ENCODE results near the gene CFDP1. TPM values are rescaled to one million over a fixed set of nuclear protein-coding genes. Genes with fewer than 3 reads are reported as not detected.
A peak's percentile ranks its signal among the peaks of the same experiment; 100 is the strongest.

The CFDP1 gene
- total and polyA plus RNA-seq, 4 donors = 44.8 to 105 (median 64.1) TPM

- ATAC-seq (ENCODE audit: insufficient read depth, low FRiP score) = no peak
- no peaks in the 10 kb centered on the region for H3K9me3 ChIP-seq (ENCODE audit: control insufficient read depth in 4 of 4, insufficient read depth in 3 of 4, low read length in 3 of 4)
- no peak overlapping the region for H3K27ac ChIP-seq (ENCODE audit: low read depth in 1 of 2, low read length in 1 of 2)
- 40 to 41% methylated on average over 3 of the region's 3 CpGs for WGBS, 2 donors
- H3K27me3 ChIP-seq (ENCODE audit: control insufficient read depth in 3 of 3, insufficient read depth in 3 of 3, low read length in 2 of 3) = no peaks in the 10 kb centered on the region
- H3K4me3 ChIP-seq = no peak overlapping the region
- H3K36me3 ChIP-seq (ENCODE audit: control insufficient read depth in 4 of 4, insufficient read depth in 4 of 4, low read length in 4 of 4) = peaks cover 0 to 13% (median 4%) of the 10 kb centered on the region in 4 donors
- peak; percentile 34 for TF ChIP-seq CTCF (IDR thresholded peaks at IDR 0.05; ENCODE audit: control extremely low read depth, extremely low read depth)
- H3K9ac ChIP-seq (ENCODE audit: insufficient read depth in 1 of 2, low read length in 2 of 2) = no peak overlapping the region
- peaks cover 0 to 9% (median 0%) of the 10 kb centered on the region in 5 donors for H3K4me1 ChIP-seq (ENCODE audit: control insufficient read depth in 5 of 5, insufficient read depth in 5 of 5, low read length in 5 of 5)
- peak in 2 of 3 donors; percentile 63 to 69 for DNase-seq
Measured at GRCh38 chr16:75402821-75403475, 30.4 kb downstream of the CFDP1 start.

GRCh38 chr16:75402159-75402820 is 31.0 kb downstream of the CFDP1 start:
- 38 to 66% methylated on average over 2 of the region's 2 CpGs for WGBS, 2 donors
- Histone ChIP-seq H3K9ac (ENCODE audit: insufficient read depth in 1 of 2, low read length in 2 of 2) (no peak overlapping the region), H3K4me1 (ENCODE audit: control insufficient read depth in 5 of 5, insufficient read depth in 5 of 5, low read length in 5 of 5) (peaks cover 0 to 10% (median 0%) of the 10 kb centered on the region in 5 donors), H3K4me3 (no peak overlapping the region), H3K27ac (ENCODE audit: low read depth in 1 of 2, low read length in 1 of 2) (peak overlapping the region in 1 of 2 donors; percentile 69), H3K9me3 (ENCODE audit: control insufficient read depth in 4 of 4, insufficient read depth in 3 of 4, low read length in 3 of 4) (no peaks in the 10 kb centered on the region), H3K27me3 (ENCODE audit: control insufficient read depth in 3 of 3, insufficient read depth in 3 of 3, low read length in 2 of 3) (no peaks in the 10 kb centered on the region), H3K36me3 (ENCODE audit: control insufficient read depth in 4 of 4, insufficient read depth in 4 of 4, low read length in 4 of 4) (peaks cover 0 to 11% (median 1%) of the 10 kb centered on the region in 4 donors)
- DNase-seq (peak in 1 of 3 donors; percentile 36), ATAC-seq (ENCODE audit: insufficient read depth, low FRiP score) (no peak)
- no peak for TF ChIP-seq CTCF (IDR thresholded peaks at IDR 0.05; ENCODE audit: control extremely low read depth, extremely low read depth)

DNA sequence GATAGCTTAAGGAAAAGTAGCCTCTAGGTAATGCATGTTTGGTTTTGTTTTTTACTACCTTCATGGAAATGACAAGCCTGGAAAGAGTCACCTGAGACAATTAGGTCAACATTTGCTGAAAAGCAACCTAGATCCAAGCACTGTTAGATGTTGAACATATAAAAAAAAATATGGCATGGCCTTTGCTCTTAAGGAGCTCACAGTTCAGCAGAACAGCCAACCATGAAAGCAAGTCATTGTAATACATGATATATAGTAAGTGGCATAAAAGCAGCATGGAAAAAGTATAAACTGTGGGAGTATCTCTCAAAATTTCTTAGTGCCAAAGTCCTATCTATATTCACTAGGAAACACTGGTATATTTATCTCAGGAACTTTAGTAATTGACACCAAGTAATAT is 31.6 kb downstream of the CFDP1 start:
- H3K27me3 ChIP-seq (ENCODE audit: control insufficient read depth in 3 of 3, insufficient read depth in 3 of 3, low read length in 2 of 3) = no peaks in the 10 kb centered on the region
- H3K4me1 ChIP-seq (ENCODE audit: control insufficient read depth in 5 of 5, insufficient read depth in 5 of 5, low read length in 5 of 5) = peaks cover 0 to 10% (median 0%) of the 10 kb centered on the region in 5 donors
- ATAC-seq (ENCODE audit: insufficient read depth, low FRiP score) (no peak), DNase-seq (no peak)
- H3K27ac ChIP-seq (ENCODE audit: low read depth in 1 of 2, low read length in 1 of 2) = peak overlapping the region in 1 of 2 donors; percentile 69
- H3K9me3 ChIP-seq (ENCODE audit: control insufficient read depth in 4 of 4, insufficient read depth in 3 of 4, low read length in 3 of 4) = no peaks in the 10 kb centered on the region
- peaks cover 0 to 7% (median 1%) of the 10 kb centered on the region in 4 donors for H3K36me3 ChIP-seq (ENCODE audit: control insufficient read depth in 4 of 4, insufficient read depth in 4 of 4, low read length in 4 of 4)
- no peak overlapping the region for H3K4me3 ChIP-seq
- TF ChIP-seq CTCF (IDR thresholded peaks at IDR 0.05; ENCODE audit: control extremely low read depth, extremely low read depth) = no peak
- no peak overlapping the region for H3K9ac ChIP-seq (ENCODE audit: insufficient read depth in 1 of 2, low read length in 2 of 2)
